GM11168 (cell line): ENCODE results near the gene RAC3.
"Not testable (repeated sequence)": the region's sequence is repeated elsewhere in the genome, so short reads cannot be mapped to it uniquely, and the experiment has no call there.

Experiments
- in situ Hi-C: fragments of 300-500 bp; cut with MboI; formaldehyde crosslinking; loops from one replicate; pipeline ENCODE4 v1.12.0; 2022; ENCODE audit warnings: low sequenced_read_pairs; ENCODE audit not compliant: unreplicated experiment

RAC3 gene

GRCh38 chr17:82037889-82038195 lies 6.4 kb downstream of the RAC3 start:
- in situ Hi-C loops = no loop called here

- in situ Hi-C loops = not testable (repeated sequence)
Measured at GRCh38 chr17:82038796-82039409, 7.4 kb downstream of the RAC3 start.

DNA sequence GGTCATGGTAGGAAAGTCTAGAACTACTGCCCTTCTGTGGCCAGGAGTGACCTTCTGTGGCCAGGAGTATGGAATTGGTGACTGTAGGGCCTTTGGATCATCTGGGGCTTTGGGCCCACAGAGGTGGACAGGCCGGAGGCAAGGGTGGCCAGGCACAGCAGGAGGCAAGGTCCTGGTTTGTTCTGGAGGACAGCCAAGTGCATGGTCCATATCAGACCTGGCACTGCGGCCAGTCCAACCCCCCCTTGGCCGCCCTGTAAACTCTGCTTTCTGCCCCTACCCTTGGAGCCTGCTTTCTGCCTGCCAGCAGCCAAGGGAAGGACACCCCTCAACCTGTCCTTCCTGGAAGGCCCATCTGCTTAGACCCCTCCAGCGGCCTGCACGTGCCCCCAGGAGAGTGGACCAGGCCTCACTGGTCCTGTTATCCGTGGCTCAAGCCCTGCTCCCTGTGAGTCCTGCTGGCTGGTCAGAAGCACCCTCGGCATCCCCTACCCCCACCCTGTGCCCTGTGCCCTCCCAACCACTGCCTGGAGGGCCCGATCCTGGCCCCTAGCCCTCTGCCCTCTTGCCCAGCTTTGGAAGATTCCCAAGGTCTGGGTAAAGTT lies 8.3 kb downstream of the RAC3 start:
- in situ Hi-C loops = no loop called here

- in situ Hi-C loops = no loop called here
Measured at GRCh38 chr17:82041144-82041814, 9.8 kb downstream of the RAC3 start.

DNA sequence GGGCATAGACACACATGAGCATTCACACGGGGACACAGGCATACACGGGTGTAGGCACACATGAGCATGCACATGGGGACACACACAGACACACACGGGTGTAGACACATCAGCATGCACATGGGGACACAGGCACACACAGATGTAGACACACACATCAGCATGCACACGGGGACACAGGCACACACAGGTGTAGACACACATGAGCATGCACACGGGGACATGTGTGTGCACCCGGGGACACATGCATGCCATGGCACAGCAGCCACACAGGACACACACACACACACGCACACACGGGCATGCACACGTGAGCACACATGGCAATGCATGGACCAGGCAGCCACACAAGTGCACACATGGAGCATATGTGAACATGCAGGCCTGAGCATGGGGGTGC lies 11.2 kb downstream of the RAC3 start:
- in situ Hi-C loops = no loop called here

DNA sequence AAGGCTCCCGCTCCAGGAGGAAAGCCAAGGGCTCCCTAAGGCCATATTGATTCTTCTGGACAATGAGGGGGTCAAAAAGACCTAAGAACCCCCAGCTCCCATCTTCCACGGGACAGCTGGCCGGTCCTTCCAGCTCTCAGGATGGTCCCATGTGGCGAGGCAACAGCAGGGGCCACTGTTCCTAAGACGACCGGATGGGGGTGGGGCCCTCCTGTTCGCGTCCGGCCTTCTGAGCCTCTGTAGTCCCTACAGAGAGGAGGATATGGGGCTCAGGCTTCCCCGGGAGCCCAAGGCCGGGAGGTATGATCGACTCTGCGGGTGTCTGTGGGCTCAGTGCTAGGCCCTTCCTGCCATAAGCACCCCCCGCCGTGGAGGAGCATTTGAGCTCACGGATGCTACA lies 12.0 kb downstream of the RAC3 start:
- in situ Hi-C loops = no loop called here

GRCh38 chr17:82045936-82046484 lies 14.5 kb downstream of the RAC3 start:
- in situ Hi-C loops = no loop called here

DNA sequence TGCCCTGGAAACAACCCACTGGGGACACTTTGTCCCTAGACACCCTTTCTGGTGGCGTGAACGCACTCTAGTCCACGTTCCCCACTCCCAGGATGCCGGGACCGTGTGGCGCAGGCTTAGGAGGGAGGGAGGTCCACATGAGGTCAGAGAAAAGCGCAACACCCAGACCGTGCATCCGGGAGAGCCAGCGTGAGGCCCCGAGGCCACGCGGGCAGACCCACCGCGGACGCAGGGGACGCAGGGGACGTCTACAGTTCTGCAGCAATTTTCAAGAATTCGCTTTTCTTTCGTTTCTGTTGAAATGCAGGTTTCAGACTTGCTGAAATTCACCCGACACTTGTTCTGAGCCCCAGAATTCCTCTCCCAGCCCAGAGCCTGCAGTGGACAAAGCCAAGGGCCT lies 15.4 kb downstream of the RAC3 start:
- in situ Hi-C loops = no loop called here

- in situ Hi-C loops = no loop called here
Measured at GRCh38 chr17:82047379-82047778, 15.9 kb downstream of the RAC3 start.

DNA sequence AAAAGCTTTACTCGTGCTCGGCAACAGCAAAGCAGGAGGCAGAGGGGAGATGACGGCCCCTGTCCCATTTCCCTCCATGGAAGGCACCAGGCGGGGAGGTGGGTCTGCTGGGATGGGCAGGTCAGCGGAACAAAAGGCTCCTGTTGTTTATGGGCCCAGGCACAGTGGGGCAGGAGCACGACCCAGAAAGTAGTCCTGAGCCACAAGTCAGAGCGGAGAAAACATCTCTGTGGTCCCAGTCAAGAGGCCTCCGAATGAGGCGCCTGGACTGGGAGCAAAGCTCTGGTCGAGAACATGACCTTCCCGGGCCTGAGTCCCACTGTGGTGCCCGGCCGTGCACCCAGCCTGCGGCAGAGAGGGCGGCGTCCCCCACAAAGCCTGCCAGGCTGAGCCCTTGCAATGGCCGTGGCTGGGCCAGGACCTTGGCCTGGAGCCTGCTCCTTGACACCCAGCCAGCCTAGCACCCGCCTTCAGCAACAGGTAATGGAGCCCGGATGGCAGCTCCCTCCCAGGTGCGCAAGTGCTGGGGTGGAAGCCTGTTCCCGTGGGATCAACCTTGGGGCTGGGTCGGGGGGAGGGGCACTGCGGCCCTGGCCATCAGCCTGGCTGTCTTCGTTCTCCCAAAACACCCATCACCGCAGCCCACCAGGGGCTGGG lies 16.6 kb downstream of the RAC3 start:
- in situ Hi-C loops = no loop called here

DNA sequence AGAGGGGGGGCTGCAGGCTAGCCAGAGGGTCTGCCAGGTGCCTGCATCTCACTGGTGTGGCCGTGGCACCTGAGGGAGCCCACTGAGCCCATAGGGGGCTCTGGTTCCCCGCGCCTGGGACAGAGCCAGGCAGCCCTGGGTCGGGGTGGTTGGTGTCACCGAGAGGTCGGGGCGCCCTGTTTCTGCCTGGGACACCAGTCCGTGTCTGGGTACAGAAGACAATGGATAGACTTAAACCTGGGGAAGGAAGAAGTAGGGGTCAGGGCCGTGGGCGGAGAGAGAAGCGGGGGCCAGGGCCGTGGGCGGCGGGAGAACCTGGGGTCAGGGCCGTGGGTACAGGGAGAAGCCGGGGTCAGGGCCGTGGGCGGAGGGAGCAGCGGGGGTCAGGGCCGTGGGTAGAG lies 17.1 kb downstream of the RAC3 start:
- in situ Hi-C loops = no loop called here

DNA sequence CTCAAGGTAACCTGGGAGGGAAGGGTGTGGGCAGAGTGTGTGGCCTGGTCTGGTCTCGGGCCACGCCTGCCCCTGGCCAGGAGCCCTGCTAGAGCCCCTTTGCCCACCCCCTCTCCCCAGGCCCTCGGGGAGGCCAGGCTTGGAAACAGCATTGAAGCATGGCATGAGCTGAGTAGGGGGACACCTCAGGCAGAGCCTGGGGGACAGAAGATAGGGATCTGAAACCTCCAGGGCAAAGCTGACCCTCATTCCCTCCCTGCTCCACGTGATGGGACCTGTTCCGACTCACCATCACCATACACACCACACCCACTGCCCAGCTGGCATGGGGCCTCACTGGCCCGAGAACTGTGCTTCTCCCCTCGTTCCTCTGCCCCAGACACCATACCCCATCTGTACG lies 17.6 kb downstream of the RAC3 start:
- in situ Hi-C loops = no loop called here

DNA sequence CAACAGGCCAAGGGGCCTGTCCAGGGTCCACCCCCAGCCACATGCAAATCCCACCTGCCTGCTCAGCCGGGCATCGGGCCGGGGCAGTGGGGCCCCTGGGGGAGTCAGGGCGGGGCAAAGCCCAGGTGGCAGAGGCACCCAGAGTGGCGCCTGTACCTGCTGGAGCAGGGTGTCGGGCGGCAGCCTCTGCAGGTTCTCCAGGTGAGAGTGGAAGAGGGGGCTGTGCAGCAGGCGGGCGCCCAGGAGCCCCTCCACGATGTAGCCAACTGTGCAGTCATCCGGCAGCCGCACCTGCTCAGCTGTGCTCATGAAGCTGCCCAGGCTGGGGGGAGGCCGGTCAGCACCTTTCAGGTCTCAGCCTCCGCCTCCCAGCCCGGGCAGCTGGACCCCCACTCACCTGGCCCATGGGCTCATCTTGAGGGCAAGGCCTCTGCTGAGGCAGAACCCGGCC lies 18.1 kb downstream of the RAC3 start:
- in situ Hi-C loops = no loop called here

DNA sequence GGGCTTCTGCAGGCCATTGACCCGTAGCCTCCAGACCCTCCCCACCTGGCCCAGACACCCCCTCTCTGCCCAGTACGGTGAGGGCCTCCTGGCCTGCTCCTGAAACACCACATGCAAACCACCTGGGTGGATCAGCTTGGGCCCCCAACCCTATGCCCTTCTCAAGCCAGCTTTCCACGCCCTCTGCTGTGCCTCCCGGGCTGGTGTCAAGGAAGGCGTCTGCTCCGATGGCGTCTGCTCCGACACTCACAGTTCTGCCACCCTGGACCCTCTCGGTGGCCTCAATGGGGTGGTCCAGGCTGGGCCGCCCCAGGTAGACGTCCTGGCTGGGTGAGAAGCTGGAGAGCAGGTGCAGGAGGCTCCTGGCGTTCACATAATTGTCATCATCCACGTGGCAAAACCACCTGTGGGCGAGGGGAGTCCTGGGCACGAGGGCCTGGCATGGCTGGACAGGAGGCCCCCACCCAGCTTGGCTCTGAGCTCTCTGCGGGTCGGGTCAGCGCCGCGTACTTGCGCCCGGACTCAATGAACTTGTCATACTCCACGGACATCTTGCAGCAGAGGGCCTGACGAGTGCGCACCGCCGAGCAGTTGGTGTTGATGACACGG lies 18.8 kb downstream of the RAC3 start:
- in situ Hi-C loops = no loop called here

- in situ Hi-C loops = no loop called here
Measured at GRCh38 chr17:82050761-82051641, 19.5 kb downstream of the RAC3 start.

GRCh38 chr17:82051776-82052637 lies 20.5 kb downstream of the RAC3 start, which contains the start of the genes GPS1 and RFNG:
TSS of gene GPS1 (plus strand) at chr17:82051898. CDS start at chr17:82051932, 34 bp downstream.
TSS of gene RFNG (minus strand) at chr17:82051811. CDS start at chr17:82051766, 45 bp downstream.
- in situ Hi-C loops = no loop called here

GRCh38 chr17:82052638-82053059 lies 21.2 kb downstream of the RAC3 start:
- in situ Hi-C loops = no loop called here

GRCh38 chr17:82053130-82053529 lies 21.7 kb downstream of the RAC3 start:
- in situ Hi-C loops = no loop called here
